ENCODE data around the gene CCDC7.
"Not testable (repeated sequence)": the region's sequence is repeated elsewhere in the genome, so short reads cannot be mapped to it uniquely, and the experiment has no call there.

- TF ChIP-seq POLR2A, CTCF (IDR thresholded peaks at IDR 0.05): not testable (repeated sequence)
Observed at GRCh38 chr10:32488038-32488437, 42.1 kb downstream of the CCDC7 start.

All from adrenal gland (tissue), 5 donors.